Small intestine (tissue), 7 donors: ENCODE data around the gene KRTCAP3. TPM values are rescaled to one million over a fixed set of nuclear protein-coding genes. Genes with fewer than 3 reads are reported as not detected.
A peak's percentile ranks its signal among the peaks of the same experiment; 100 is the strongest.

ENCODE experiments used
- DNase-seq, 2 donors: peaks; one replicate each; pipeline versions ENCODE4 v3.0.0 to v3.0.0-alpha.2; 2013
- FAIRE-seq: peaks from 2 replicates; lab custom pipeline; 2012; peaks lifted over from hg19 to GRCh38; lab: Jason Lieb, UNC
- H3K27ac ChIP-seq, 3 donors: one replicate each; pipeline ENCODE4 v1.5.1; 2013; ENCODE audit warnings: low read length in 2 of 3, mild to moderate bottlenecking in 2 of 3, control low read depth in 1 of 3, inconsistent platforms in 1 of 3, low read depth in 1 of 3, moderate library complexity in 1 of 3
- H3K27me3 ChIP-seq, 3 donors: one replicate each; pipeline ENCODE4 v1.6.1; 2013; ENCODE audit warnings: low read length in 3 of 3, inconsistent platforms in 1 of 3; ENCODE audit not compliant: control insufficient read depth in 3 of 3, insufficient read depth in 3 of 3
- H3K36me3 ChIP-seq, 3 donors: one replicate each; pipeline ENCODE4 v1.6.1; 2013; ENCODE audit warnings: low read length in 3 of 3, inconsistent platforms in 1 of 3, low read depth in 1 of 3, mild to moderate bottlenecking in 1 of 3, moderate library complexity in 1 of 3; ENCODE audit not compliant: control insufficient read depth in 3 of 3, insufficient read depth in 2 of 3
- H3K4me1 ChIP-seq, 3 donors: one replicate each; pipeline ENCODE4 v1.6.1; 2013; ENCODE audit warnings: low read length in 2 of 3, inconsistent platforms in 1 of 3, low read depth in 1 of 3, mild to moderate bottlenecking in 1 of 3, moderate library complexity in 1 of 3; ENCODE audit not compliant: control insufficient read depth in 3 of 3, insufficient read depth in 2 of 3
- H3K4me3 ChIP-seq, 3 donors: one replicate each; pipeline ENCODE4 v1.5.1; 2013; ENCODE audit warnings: low read length in 3 of 3, control low read depth in 1 of 3, inconsistent platforms in 1 of 3, low read depth in 1 of 3, mild to moderate bottlenecking in 1 of 3, moderate library complexity in 1 of 3
- H3K9me3 ChIP-seq, 2 donors: one replicate each; pipeline ENCODE4 v1.6.1; 2013; ENCODE audit warnings: low read depth in 1 of 2, low read length in 1 of 2; ENCODE audit not compliant: control insufficient read depth in 2 of 2, insufficient read depth in 1 of 2
- WGBS, 3 donors: extraction: QIAGEN DNeasy Blood & Tissue Kit; methylation state at CpG; one replicate each; pipeline ENCODE4 v1.1.7; 2013; 5-methylcytosine and 5-hydroxymethylcytosine counted together
- polyA plus RNA-seq, 4 donors: library from polyadenylated mRNA; stranded (reverse) in 3 of 4; unstranded in 1 of 4; fragments of 200-250 nt in 3 of 4; fragments of 120-200 nt in 1 of 4; gene quantifications; one replicate each; pipeline versions ENCODE4 v1.2.1 to v1.2.3, GENCODE V29; 2013
- donor health status: healthy with polysubstance abuse.
- donor health status: control.
- donor health status: control.
- donor health status: Bipolar disorder and iron deficiency.
- donor health status: healthy.

KRTCAP3 gene
- polyA plus RNA-seq, 4 donors, result 57.0 to 127 (median 60.5) TPM

- no peaks in the 10 kb centered on the region for H3K9me3 ChIP-seq
- peak within 1 kb of the TSS in 2 of 3 donors; percentile 33 to 63 for H3K4me3 ChIP-seq
- 8% methylated on average over 41 to 43 of the region's 43 CpGs for WGBS, 3 donors
- peaks cover 0 to 11% (median 0%) of the 10 kb centered on the region in 3 donors for H3K4me1 ChIP-seq
- FAIRE-seq (no peak), DNase-seq (peak; percentile 100)
- peaks cover 0 to under 1% (median 0%) of the 10 kb centered on the region in 3 donors for H3K36me3 ChIP-seq
- H3K27me3 ChIP-seq, result peaks cover 0 to 23% (median 0%) of the 10 kb centered on the region in 3 donors
- peak within 1 kb of the TSS; percentile 5 to 70 (median 59) for H3K27ac ChIP-seq
Measured at GRCh38 chr2:27489498-27490397, 47.6 kb downstream of the KRTCAP3 start, which contains the start of gene IFT172. TSS of gene IFT172 (minus strand) at chr2:27489743. CDS start at chr2:27489653, 90 bp downstream.

GRCh38 chr2:27492557-27492956 is 50.4 kb downstream of the KRTCAP3 start:
- 86% methylated on average over 4 of the region's 4 CpGs for WGBS, 3 donors

GRCh38 chr2:27493948-27494283 is 51.7 kb downstream of the KRTCAP3 start:
- FAIRE-seq, result no peak
- H3K36me3 ChIP-seq, result no peaks in the 10 kb centered on the region
- DNase-seq, result no peak
- no peak overlapping the region for H3K27ac ChIP-seq
- WGBS, 3 donors, result 91 to 92% (median 91%) methylated on average over 13 of the region's 13 CpGs
- no peak overlapping the region for H3K4me3 ChIP-seq
- H3K9me3 ChIP-seq, result no peaks in the 10 kb centered on the region
- H3K27me3 ChIP-seq, result peaks cover 0 to 40% (median 0%) of the 10 kb centered on the region in 3 donors
- H3K4me1 ChIP-seq, result peaks cover 0 to 25% (median 0%) of the 10 kb centered on the region in 3 donors

More at GRCh38 chr2:27492557-27492956, 50.4 kb downstream of the KRTCAP3 start:
- no peak overlapping the region for H3K4me3 ChIP-seq
- peaks cover 0 to 27% (median 0%) of the 10 kb centered on the region in 3 donors for H3K4me1 ChIP-seq
- peaks cover 0 to 34% (median 0%) of the 10 kb centered on the region in 3 donors for H3K27me3 ChIP-seq
- no peak overlapping the region for H3K27ac ChIP-seq
- no peaks in the 10 kb centered on the region for H3K36me3 ChIP-seq
- DNase-seq (no peak), FAIRE-seq (no peak)
- H3K9me3 ChIP-seq, result no peaks in the 10 kb centered on the region

Other genes with a start within 250 kb of the KRTCAP3 start
- gene ATRAID, start 230.3 kb upstream of the KRTCAP3 start, polyA plus RNA-seq, result 100 to 1,000 TPM in 2 of 4 donors, 10 to 100 TPM in 2; 89.2 to 151 (median 109) TPM
- gene SLC5A6, start 230.1 kb upstream of the KRTCAP3 start, polyA plus RNA-seq, result 100 to 1,000 TPM in 1 of 4 donors, 10 to 100 TPM in 2, 1 to 10 TPM in 1; 9.5 to 142 (median 25.2) TPM
- 10 to 100 TPM in 2 of 4 donors, 1 to 10 TPM in 2; 8.6 to 31.6 (median 15.2) TPM for gene CAD, start 225.0 kb upstream of the KRTCAP3 start, polyA plus RNA-seq
- under 1 TPM in 2 of 4 donors, not detected in 2; 0.04 to 0.06 TPM for gene SLC30A3, start 179.3 kb upstream of the KRTCAP3 start, polyA plus RNA-seq
- not detected for gene DNAJC5G, start 166.9 kb upstream of the KRTCAP3 start, polyA plus RNA-seq
- 1 to 10 TPM in 3 of 4 donors, under 1 TPM in 1; 0.31 to 5.4 (median 1.9) TPM for gene TRIM54, start 160.0 kb upstream of the KRTCAP3 start, polyA plus RNA-seq
- gene UCN, start 133.9 kb upstream of the KRTCAP3 start, polyA plus RNA-seq, result 1 to 10 TPM in 3 of 4 donors, under 1 TPM in 1; 0.76 to 8.9 (median 2.4) TPM
- gene MPV17, start 119.3 kb upstream of the KRTCAP3 start, polyA plus RNA-seq, result 100 to 1,000 TPM in 1 of 4 donors, 10 to 100 TPM in 3; 27.3 to 103 (median 55.6) TPM
- gene GTF3C2, start 85.6 kb upstream of the KRTCAP3 start, polyA plus RNA-seq, result 10 to 100 TPM; 27.4 to 56.1 (median 35.7) TPM
- gene EIF2B4, start 72.0 kb upstream of the KRTCAP3 start, polyA plus RNA-seq, result 10 to 100 TPM; 31.0 to 45.4 (median 38.0) TPM
- 10 to 100 TPM; 64.6 to 76.6 (median 70.9) TPM for gene SNX17, start 71.8 kb upstream of the KRTCAP3 start, polyA plus RNA-seq
- 10 to 100 TPM; 18.4 to 48.1 (median 30.5) TPM for gene ZNF513, start 61.6 kb upstream of the KRTCAP3 start, polyA plus RNA-seq
- gene PPM1G, start 32.8 kb upstream of the KRTCAP3 start, polyA plus RNA-seq, result 10 to 100 TPM; 44.1 to 93.1 (median 53.0) TPM
- 10 to 100 TPM; 51.4 to 84.8 (median 81.9) TPM for gene NRBP1, start 13.8 kb upstream of the KRTCAP3 start, polyA plus RNA-seq
- gene IFT172, start 47.4 kb downstream of the KRTCAP3 start, polyA plus RNA-seq, result 100 to 1,000 TPM in 1 of 4 donors, 10 to 100 TPM in 3; 35.9 to 142 (median 89.3) TPM
- gene FNDC4, start 52.8 kb downstream of the KRTCAP3 start, polyA plus RNA-seq, result 1 to 10 TPM in 2 of 4 donors, under 1 TPM in 1, not detected in 1; 0.81 to 5.8 (median 2.0) TPM
- gene GCKR, start 54.5 kb downstream of the KRTCAP3 start, polyA plus RNA-seq, result 1 to 10 TPM; 2.1 to 3.8 (median 2.5) TPM
- 10 to 100 TPM in 2 of 4 donors, 1 to 10 TPM in 2; 3.4 to 34.3 (median 7.2) TPM for gene ZNF512, start 140.7 kb downstream of the KRTCAP3 start, polyA plus RNA-seq
- 1 to 10 TPM in 3 of 4 donors, under 1 TPM in 1; 0.54 to 4.8 (median 1.6) TPM for gene CCDC121, start 186.6 kb downstream of the KRTCAP3 start, polyA plus RNA-seq
- 10 to 100 TPM; 21.9 to 41.4 (median 33.5) TPM for gene GPN1, start 186.7 kb downstream of the KRTCAP3 start, polyA plus RNA-seq
- gene SUPT7L, start 221.2 kb downstream of the KRTCAP3 start, polyA plus RNA-seq, result 10 to 100 TPM; 16.8 to 43.7 (median 23.1) TPM
- 10 to 100 TPM; 11.6 to 23.4 (median 13.7) TPM for gene SLC4A1AP, start 221.5 kb downstream of the KRTCAP3 start, polyA plus RNA-seq